Right ventricle myocardium inferior (tissue), 1 donor: ENCODE results near the gene KIRREL1. TPM values are rescaled to one million over a fixed set of nuclear protein-coding genes. Genes with fewer than 3 reads are reported as not detected.

Experiments
- ATAC-seq: fragments of 200-7000 bp; cut with Tn5 transposase; one replicate; pipeline ENCODE4 v1.9.1; 2020; ENCODE audit warnings: mild to moderate bottlenecking, moderate library complexity
- DNase-seq: peaks from one replicate; pipeline ENCODE4 v3.0.0; 2021; ENCODE audit errors: missing footprints
- intact Hi-C: fragments of 100-400 bp; cut with DNase I; formaldehyde crosslinking; loops from one replicate; pipeline ENCODE4 v1.11.0; 2022
- total RNA-seq: library from RNA; stranded (reverse); fragmentation: NEBNext Ultra II Directional; extraction: Animal tissue kit (Norgen Biotek cat#: 25700); gene quantifications from one replicate; pipeline ENCODE4 v1.2.1, GENCODE V29; 2021
- donor health status: DM: no; HTN: yes; CAD: no; lungs with severe emphysema.

KIRREL1 gene
- total RNA-seq, 1 donor from 2014 or later, result 11.3 TPM

- DNase-seq (no peak), ATAC-seq (no peak)
- intact Hi-C loops, result no loop called here
Measured at GRCh38 chr1:158000507-158000906, 7.1 kb downstream of the KIRREL1 start.

GRCh38 chr1:158002022-158002630, 8.7 kb downstream of the KIRREL1 start:
- ATAC-seq (peak; percentile 60), DNase-seq (no peak)
- intact Hi-C loops, result no loop called here

- ATAC-seq (no peak), DNase-seq (no peak)
- intact Hi-C loops, result no loop called here
Measured at GRCh38 chr1:158002631-158003405, 9.4 kb downstream of the KIRREL1 start.

GRCh38 chr1:158003406-158003800, 10.0 kb downstream of the KIRREL1 start:
- peak; percentile 24 for ATAC-seq
- no peak for DNase-seq
- intact Hi-C loops, result no loop called here

- intact Hi-C loops, result no loop called here
- DNase-seq (no peak), ATAC-seq (no peak)
Measured at GRCh38 chr1:158005224-158005623, 11.8 kb downstream of the KIRREL1 start.

- intact Hi-C loops, result no loop called here
- DNase-seq, result no peak
- no peak for ATAC-seq
Measured at GRCh38 chr1:158007180-158007579, 13.7 kb downstream of the KIRREL1 start.

GRCh38 chr1:158007667-158008386, 14.4 kb downstream of the KIRREL1 start:
- ATAC-seq (no peak), DNase-seq (no peak)
- intact Hi-C loops, result no loop called here

- no peak for DNase-seq
- no peak for ATAC-seq
- intact Hi-C loops, result no loop called here
Measured at GRCh38 chr1:158008630-158009029, 15.2 kb downstream of the KIRREL1 start.

- intact Hi-C loops, result no loop called here
- DNase-seq, result no peak
- ATAC-seq, result no peak
Measured at GRCh38 chr1:158011714-158012113, 18.3 kb downstream of the KIRREL1 start.

GRCh38 chr1:158013840-158014730, 20.6 kb downstream of the KIRREL1 start:
- intact Hi-C loops, result no loop called here
- DNase-seq (no peak), ATAC-seq (no peak)

- ATAC-seq (no peak), DNase-seq (no peak)
- intact Hi-C loops, result no loop called here
Measured at GRCh38 chr1:158014731-158015320, 21.4 kb downstream of the KIRREL1 start.

- ATAC-seq (no peak), DNase-seq (no peak)
- intact Hi-C loops, result no loop called here
Measured at GRCh38 chr1:158016651-158017335, 23.3 kb downstream of the KIRREL1 start.

- no peak for DNase-seq
- ATAC-seq, result no peak
- intact Hi-C loops, result no loop called here
Measured at GRCh38 chr1:158017800-158018595, 24.6 kb downstream of the KIRREL1 start.

- ATAC-seq (peak; percentile 69), DNase-seq (no peak)
- intact Hi-C loops, result loop anchor here (1.0 kb wide), 1 partner anchor 27 kb away; no protein-coding TSS in a partner anchor
Measured at GRCh38 chr1:158019171-158019868, 25.9 kb downstream of the KIRREL1 start.

- ATAC-seq (no peak), DNase-seq (no peak)
- intact Hi-C loops, result no loop called here
Measured at GRCh38 chr1:158020259-158020885, 26.9 kb downstream of the KIRREL1 start.

- DNase-seq (no peak), ATAC-seq (no peak)
- intact Hi-C loops, result no loop called here
Measured at GRCh38 chr1:158020886-158021620, 27.6 kb downstream of the KIRREL1 start.
